ENCODE measurements around the gene GOLGA6L6. TPM values are rescaled to one million over a fixed set of nuclear protein-coding genes. Genes with fewer than 3 reads are reported as not detected.
"Not testable (repeated sequence)": the region's sequence is repeated elsewhere in the genome, so short reads cannot be mapped to it uniquely, and the experiment has no call there.

Gene GOLGA6L6
- total and polyA plus RNA-seq, 12 donors, result not detected

DNA sequence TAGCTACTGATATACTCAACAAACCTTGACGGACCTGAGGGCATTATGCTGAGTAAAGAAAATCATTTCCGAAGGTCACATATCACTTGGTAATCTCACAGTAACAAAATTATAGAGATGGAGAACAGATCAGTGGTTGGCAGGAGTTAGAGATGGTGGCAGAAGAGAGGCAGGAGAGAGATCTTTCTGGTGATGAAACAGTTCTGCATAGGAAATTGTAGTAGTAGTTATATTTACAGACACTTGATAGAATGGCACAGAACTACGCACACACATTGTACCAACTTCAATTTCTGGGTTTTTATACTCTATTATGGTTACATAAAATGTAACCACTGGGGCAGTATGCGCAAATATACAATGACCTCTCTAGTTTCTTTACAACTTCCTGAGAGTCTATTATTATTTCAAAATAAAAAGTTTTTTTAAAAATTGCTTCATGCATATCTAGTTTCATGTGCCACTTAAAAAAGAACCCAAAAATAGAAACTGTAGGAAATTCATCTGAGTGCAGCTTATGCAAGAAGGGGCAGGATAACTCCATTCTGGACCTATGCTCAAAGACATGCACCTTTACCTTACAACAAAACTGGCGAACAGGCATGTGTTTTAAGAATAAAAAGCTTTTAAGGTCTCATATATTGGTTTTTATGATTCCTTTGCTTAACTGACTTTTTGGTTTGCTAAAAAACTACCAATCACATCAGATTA, 39.9 kb downstream of the GOLGA6L6 start:
- H3K4me1 ChIP-seq (replicated peaks in 1 of 2); H3K36me3 ChIP-seq (replicated peaks in 1 of 2); DNase-seq; H3K27me3 ChIP-seq; H3K9me3 ChIP-seq (replicated peaks in 1 of 3); intact Hi-C loops (cut with DNase I); H3K27ac ChIP-seq; H3K4me3 ChIP-seq: not testable (repeated sequence)
- no CpG with 5 or more reads among the region's 5 CpGs for WGBS, 4 donors

DNA sequence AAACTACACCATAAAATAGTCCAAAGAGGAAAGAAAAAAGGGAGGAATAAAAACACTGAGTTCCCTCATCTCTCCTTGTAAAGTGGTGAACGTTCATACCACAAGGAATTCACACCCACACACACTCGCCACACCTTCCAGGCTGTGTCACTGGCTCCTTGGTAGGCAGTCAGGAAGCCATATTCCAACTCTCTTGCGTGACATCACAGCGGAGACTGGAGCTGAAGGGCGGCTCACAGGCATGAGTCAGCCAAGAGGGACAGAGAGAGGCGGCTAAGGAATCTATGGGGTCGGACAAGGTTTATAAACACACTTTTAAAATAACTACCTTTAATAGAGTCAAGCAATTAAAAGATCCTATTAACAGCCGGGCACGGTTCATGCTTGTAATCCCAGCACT, 43.8 kb downstream of the GOLGA6L6 start:
- H3K27ac ChIP-seq; H3K27me3 ChIP-seq; H3K36me3 ChIP-seq (replicated peaks in 1 of 2); DNase-seq; H3K9me3 ChIP-seq (replicated peaks in 1 of 3); intact Hi-C loops (cut with DNase I); H3K4me1 ChIP-seq (replicated peaks in 1 of 2); H3K4me3 ChIP-seq: not testable (repeated sequence)
- WGBS, 4 donors, result 42 to 86% methylated on average over 2 to 5 of the region's 9 CpGs; no CpG with 5 or more reads in 2 of the 4 donors

DNA sequence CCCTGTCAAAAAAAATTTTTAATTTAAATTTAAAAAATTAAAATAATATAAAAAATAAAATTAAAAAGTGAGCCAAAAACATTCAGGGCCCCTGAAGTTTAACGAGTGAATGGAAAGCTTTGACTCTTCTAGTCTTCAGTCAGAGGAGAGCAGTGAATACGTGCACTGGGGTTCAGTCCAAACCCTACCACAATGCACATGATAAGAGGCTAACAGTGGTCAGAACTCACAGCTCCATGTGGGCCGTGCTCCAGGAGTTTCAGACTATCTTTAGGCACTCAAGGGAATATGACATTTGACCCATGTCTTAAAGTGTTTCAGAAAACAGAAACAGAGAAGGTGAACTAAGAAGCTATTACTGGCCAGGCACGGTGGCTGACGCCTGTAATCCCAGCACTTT, 48.6 kb downstream of the GOLGA6L6 start:
- H3K36me3 ChIP-seq (replicated peaks in 1 of 2); H3K27me3 ChIP-seq; H3K4me3 ChIP-seq; intact Hi-C loops (cut with DNase I); H3K27ac ChIP-seq; DNase-seq; H3K9me3 ChIP-seq (replicated peaks in 1 of 3); H3K4me1 ChIP-seq (replicated peaks in 1 of 2): not testable (repeated sequence)
- WGBS, 4 donors, result 90 to 100% methylated on average over 1 to 2 of the region's 5 CpGs; no CpG with 5 or more reads in 2 of the 4 donors

DNA sequence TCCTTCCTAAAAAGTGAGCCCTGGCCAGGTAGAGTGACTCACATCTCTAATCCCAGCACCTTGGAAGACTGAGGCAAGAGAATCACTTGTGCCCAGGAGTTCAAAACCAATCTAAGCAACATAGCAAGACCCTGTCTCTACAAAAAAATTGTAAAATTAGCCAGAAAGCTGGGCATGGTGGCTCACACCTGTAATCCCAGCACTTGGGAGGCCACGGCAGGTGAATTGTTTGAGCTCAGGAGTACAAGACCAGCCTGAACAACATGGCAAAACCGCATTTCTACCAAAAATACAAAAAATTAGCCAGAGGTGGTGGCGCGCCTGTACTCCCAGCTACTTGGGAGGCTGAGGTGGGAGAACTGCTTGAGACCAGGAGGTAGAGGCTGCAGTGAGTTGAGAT, 49.0 kb downstream of the GOLGA6L6 start:
- DNase-seq; intact Hi-C loops (cut with DNase I); H3K36me3 ChIP-seq (replicated peaks in 1 of 2); H3K9me3 ChIP-seq (replicated peaks in 1 of 3); H3K4me1 ChIP-seq (replicated peaks in 1 of 2); H3K4me3 ChIP-seq; H3K27me3 ChIP-seq; H3K27ac ChIP-seq: not testable (repeated sequence)
- 72 to 100% (median 79%) methylated on average over 1 to 2 of the region's 4 CpGs; no CpG with 5 or more reads in 1 of the 4 donors for WGBS, 4 donors

DNA sequence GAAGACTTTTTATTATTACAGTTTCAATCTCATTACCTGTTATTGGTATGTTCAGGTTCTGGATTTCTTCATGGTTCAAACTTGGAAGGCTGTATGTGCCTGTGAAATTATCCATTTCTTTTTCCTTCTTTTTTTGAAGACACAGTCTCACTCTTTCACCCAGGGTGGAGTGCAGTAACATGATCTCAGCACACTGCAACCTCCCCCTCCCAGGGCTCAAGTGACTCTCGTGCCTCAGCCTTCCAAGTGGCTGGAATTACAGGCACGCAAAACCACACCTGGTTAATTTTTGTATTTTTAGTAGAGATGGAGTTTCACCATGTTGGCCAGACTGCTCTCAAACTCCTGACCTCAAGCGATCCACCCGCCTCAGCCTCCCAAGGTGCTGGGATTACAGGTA, 52.3 kb downstream of the GOLGA6L6 start:
- 76 to 94% (median 84%) methylated on average over 2 to 4 of the region's 4 CpGs for WGBS, 4 donors
- H3K4me1 ChIP-seq (replicated peaks in 1 of 2); H3K4me3 ChIP-seq; H3K9me3 ChIP-seq (replicated peaks in 1 of 3); H3K27ac ChIP-seq; H3K27me3 ChIP-seq; DNase-seq; intact Hi-C loops (cut with DNase I); H3K36me3 ChIP-seq (replicated peaks in 1 of 2): not testable (repeated sequence)

Small RNA genes within 50 kb of the gene (small RNA-seq; reads per million reads assigned to genes)
- 0 reads per million in 2 donors for gene RN7SL759P

Data from adrenal gland (tissue), 12 donors.